T-cell (primary cell): ENCODE results near the gene REXO4. TPM values are rescaled to one million over a fixed set of nuclear protein-coding genes. Genes with fewer than 3 reads are reported as not detected.

Experiments
- ATAC-seq, 4 experiments: fragments of 200-7000 bp in 3 of 4; fragments of 150-1000 bp in 1 of 4; cut with Tn5 transposase; replicated peaks in 1 of 4; 1 replicate in 3 of 4; 2 replicates in 1 of 4; pipeline ENCODE4 v1.10.0; 2021; ENCODE audit warnings: moderate library complexity in 3 of 4, mild to moderate bottlenecking in 2 of 4, moderate number of reproducible peaks in 1 of 4
- CTCF ChIA-PET, 2 donors: fragments of 300-600 bp; sonication (Branson Sonifier 250); formaldehyde crosslinking; loops; one replicate each; lab custom pipeline; 2022; ENCODE audit warnings: antibody characterized with exemption in 2 of 2; lab: Charles Lee
- POLR2A ChIA-PET, 2 donors: fragments of 300-600 bp; sonication (Branson Sonifier 250); formaldehyde crosslinking; loops; one replicate each; lab custom pipeline; 2022; ENCODE audit warnings: antibody characterized with exemption in 2 of 2; lab: Charles Lee
- DNase-seq, 35 experiments: peaks; one replicate each; pipeline versions ENCODE4 v3.0.0 to v3.0.0-alpha.2; 2013 to 2023
- H3K27ac ChIP-seq: one replicate; pipeline ENCODE4 v1.5.1; 2013; ENCODE audit warnings: low read length
- H3K27me3 ChIP-seq, 2 experiments: replicated peaks in 1 of 2; 1 replicate in 1 of 2; 2 replicates in 1 of 2; pipeline versions ENCODE4 v1.6.1 to v1.7.0; 2013; ENCODE audit warnings: low read length in 1 of 2, mixed read lengths in 1 of 2; ENCODE audit not compliant: control insufficient read depth in 2 of 2, insufficient read depth in 2 of 2; ENCODE audit errors: extremely low read depth in 1 of 2
- H3K36me3 ChIP-seq, 2 donors: 1 replicate in 1 of 2; 2 replicates in 1 of 2; pipeline versions ENCODE4 v1.6.1 to v1.7.0; 2013; ENCODE audit warnings: low read length in 1 of 2; ENCODE audit not compliant: control insufficient read depth in 2 of 2, insufficient read depth in 1 of 2; ENCODE audit errors: extremely low read depth in 1 of 2
- H3K4me1 ChIP-seq, 2 experiments: 1 replicate in 1 of 2; 2 replicates in 1 of 2; pipeline versions ENCODE4 v1.6.1 to v1.7.0; 2013; ENCODE audit warnings: low read length in 2 of 2, mixed read lengths in 1 of 2; ENCODE audit not compliant: insufficient read depth in 2 of 2, control insufficient read depth in 1 of 2; ENCODE audit errors: extremely low read depth in 1 of 2
- H3K4me3 ChIP-seq, 2 donors: 1 replicate in 1 of 2; 2 replicates in 1 of 2; pipeline versions ENCODE4 v1.5.1 to v1.7.0; 2013; ENCODE audit warnings: mild to moderate bottlenecking in 2 of 2, low read length in 1 of 2, moderate library complexity in 1 of 2; ENCODE audit not compliant: control insufficient read depth in 1 of 2; ENCODE audit errors: extremely low read depth in 1 of 2
- H3K9me3 ChIP-seq: 2 replicates; pipeline ENCODE4 v1.7.0; 2013
- H3K27ac Mint-ChIP-seq, 2 donors: one replicate each; pipeline ENCODE4 v1.8.0; 2020 to 2021; ENCODE audit warnings: mild to moderate bottlenecking in 2 of 2, mixed read lengths in 2 of 2
- H3K27me3 Mint-ChIP-seq, 2 donors: one replicate each; pipeline ENCODE4 v1.8.0; 2021 to 2022; ENCODE audit warnings: mixed read lengths in 2 of 2
- H3K36me3 Mint-ChIP-seq: one replicate; pipeline ENCODE4 v1.8.0; 2021; ENCODE audit warnings: mixed read lengths
- H3K4me1 Mint-ChIP-seq, 3 donors: one replicate each; pipeline ENCODE4 v1.8.0; 2020 to 2022; ENCODE audit warnings: mixed read lengths in 3 of 3, mild to moderate bottlenecking in 1 of 3
- H3K4me3 Mint-ChIP-seq, 3 donors: one replicate each; pipeline ENCODE4 v1.8.0; 2020 to 2022; ENCODE audit warnings: mild to moderate bottlenecking in 3 of 3, mixed read lengths in 3 of 3, moderate library complexity in 3 of 3
- H3K9me3 Mint-ChIP-seq, 3 donors: one replicate each; pipeline ENCODE4 v1.8.0; 2020 to 2022; ENCODE audit warnings: mixed read lengths in 3 of 3
- WGBS: methylation state at CpG from one replicate; pipeline ENCODE4 v1.1.5; 2013; ENCODE audit warnings: missing lambda C conversion rate; ENCODE audit not compliant: insufficient coverage; 5-methylcytosine and 5-hydroxymethylcytosine counted together
- total RNA-seq, 35 experiments: library from RNA in 6 of 35; stranded (reverse) in 6 of 35; fragments of 120-200 nt in 1 of 35; gene quantifications; one replicate each; pipeline versions ENCODE4 v1.2.1 to v1.2.4 and lab custom pipeline; 2013 to 2026

Gene REXO4
- total RNA-seq, 5 donors from 2014 or later (not counting 1 experiment from before 2014, with no cell fraction given) = 23.6 to 44.5 (median 34.9) TPM

- H3K9me3 Mint-ChIP-seq = no peaks in the 10 kb centered on the region
- ChIA-PET CTCF (no interaction called here), POLR2A (no interaction called here)
- H3K4me3 Mint-ChIP-seq = peak overlapping the region; percentile 52 to 57 (median 52)
- Histone ChIP-seq H3K4me1 (peaks cover 2 to 13% of the 10 kb centered on the region in 2 experiments), H3K4me3 (no peak overlapping the region), H3K9me3 (no peaks in the 10 kb centered on the region), H3K36me3 (no peaks in the 10 kb centered on the region), H3K27me3 (peaks cover 0 to 59% of the 10 kb centered on the region in 2 experiments), H3K27ac (no peak overlapping the region)
- peak overlapping the region in 1 of 2 donors; percentile 31 for H3K27ac Mint-ChIP-seq
- H3K4me1 Mint-ChIP-seq = peaks cover 0 to 11% (median 5%) of the 10 kb centered on the region in 3 donors
- no peaks in the 10 kb centered on the region for H3K36me3 Mint-ChIP-seq
- no peak for DNase-seq
- WGBS = 67% methylated on average over 8 of the region's 10 CpGs
- peaks cover 23 to 43% of the 10 kb centered on the region in 2 donors for H3K27me3 Mint-ChIP-seq
- no peak for ATAC-seq
These were observed 10.0 kb upstream of the REXO4 start for GRCh38 chr9:133427658-133428348.

GRCh38 chr9:133426011-133426410 lies 8.2 kb upstream of the REXO4 start:
- no peak overlapping the region for H3K27ac Mint-ChIP-seq

DNA sequence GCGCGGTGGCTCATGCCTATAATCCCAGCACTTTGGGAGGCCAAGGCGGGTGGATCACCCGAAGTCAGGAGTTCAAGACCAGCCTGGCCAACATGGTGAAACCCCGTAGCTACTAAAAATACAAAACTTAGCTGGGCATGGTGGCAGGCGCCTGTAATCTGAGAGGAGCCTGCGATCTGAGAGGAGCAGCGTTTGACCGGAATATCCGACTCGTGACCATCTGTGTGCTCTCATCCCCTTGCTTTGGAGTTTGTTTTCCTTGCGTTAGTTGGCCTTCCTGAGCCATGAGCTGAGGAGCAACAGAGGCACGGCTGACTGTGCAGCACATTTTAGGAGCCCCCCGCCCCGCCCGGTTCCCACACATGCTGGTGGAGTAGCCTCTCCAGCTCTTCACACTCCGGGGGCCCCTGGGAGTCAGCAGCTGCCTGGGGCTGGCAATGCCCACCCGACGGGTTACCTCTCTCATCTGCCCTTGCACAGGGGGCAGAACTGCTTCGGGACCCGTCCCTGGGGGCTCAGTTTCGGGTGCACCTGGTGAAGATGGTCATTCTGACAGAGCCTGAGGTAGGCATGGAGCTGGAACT lies 7.3 kb upstream of the REXO4 start:
- Histone ChIP-seq H3K27ac (no peak overlapping the region), H3K4me1 (peaks cover 2 to 21% of the 10 kb centered on the region in 2 experiments), H3K4me3 (no peak overlapping the region), H3K36me3 (no peaks in the 10 kb centered on the region), H3K27me3 (peaks cover 0 to 52% of the 10 kb centered on the region in 2 experiments), H3K9me3 (no peaks in the 10 kb centered on the region)
- ATAC-seq = no peak
- Mint-ChIP-seq H3K36me3 (no peaks in the 10 kb centered on the region), H3K27me3 (peaks cover 21 to 39% of the 10 kb centered on the region in 2 donors), H3K4me1 (peaks cover 0 to 19% (median 8%) of the 10 kb centered on the region in 3 donors), H3K9me3 (no peaks in the 10 kb centered on the region), H3K27ac (no peak overlapping the region), H3K4me3 (no peak overlapping the region)
- ChIA-PET POLR2A (no interaction called here), CTCF (interaction anchor here in 1 of 2 donors (0.6 kb wide), 1 partner anchor 240 kb away, joined by 7 read pairs; no protein-coding TSS in a partner anchor)
- WGBS = 85% methylated on average over 20 of the region's 22 CpGs
- DNase-seq = no peak

More at GRCh38 chr9:133426011-133426410, 8.2 kb upstream of the REXO4 start:
- ChIA-PET POLR2A (no interaction called here), CTCF (interaction anchor here in 1 of 2 donors (0.6 kb wide), 1 partner anchor 241 kb away, joined by 7 read pairs; no protein-coding TSS in a partner anchor)
- 80% methylated on average over 11 of the region's 11 CpGs for WGBS
- ATAC-seq = no peak
- peaks cover 23 to 42% of the 10 kb centered on the region in 2 donors for H3K27me3 Mint-ChIP-seq
- H3K4me3 Mint-ChIP-seq = no peak overlapping the region
- Histone ChIP-seq H3K27ac (no peak overlapping the region), H3K4me1 (peaks cover 2 to 21% of the 10 kb centered on the region in 2 experiments), H3K27me3 (peaks cover 0 to 55% of the 10 kb centered on the region in 2 experiments), H3K36me3 (no peaks in the 10 kb centered on the region), H3K9me3 (no peaks in the 10 kb centered on the region), H3K4me3 (no peak overlapping the region)
- DNase-seq = no peak
- no peaks in the 10 kb centered on the region for H3K36me3 Mint-ChIP-seq
- no peaks in the 10 kb centered on the region for H3K9me3 Mint-ChIP-seq
- peaks cover 0 to 17% (median 5%) of the 10 kb centered on the region in 3 donors for H3K4me1 Mint-ChIP-seq

DNA sequence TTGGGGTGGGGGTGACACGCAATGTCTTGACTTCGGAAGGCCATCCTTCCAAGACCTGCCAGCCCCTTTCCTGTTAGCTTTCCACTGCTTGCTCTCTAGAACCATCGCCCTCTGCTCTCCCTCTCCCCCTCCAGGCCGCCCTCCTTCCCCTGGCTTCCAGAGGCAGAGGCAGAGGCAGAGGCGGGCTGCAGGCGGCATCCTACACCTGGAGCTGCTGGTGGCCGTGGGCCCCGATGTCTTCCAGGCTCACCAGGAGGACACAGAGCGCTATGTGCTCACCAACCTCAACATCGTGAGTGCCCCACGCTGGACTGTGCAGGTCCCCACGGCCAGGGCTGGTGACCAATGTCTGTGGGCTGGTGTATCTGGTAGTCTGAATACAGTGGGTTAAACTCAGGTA lies 6.4 kb upstream of the REXO4 start:
- 100% methylated on average over 3 of the region's 12 CpGs for WGBS
- ATAC-seq = no peak
- H3K27me3 ChIP-seq = peaks cover 0 to 43% of the 10 kb centered on the region in 2 experiments

GRCh38 chr9:133423216-133423615 lies 5.4 kb upstream of the REXO4 start:
- Mint-ChIP-seq H3K27ac (no peak overlapping the region), H3K36me3 (no peaks in the 10 kb centered on the region), H3K4me3 (no peak overlapping the region), H3K9me3 (no peaks in the 10 kb centered on the region), H3K27me3 (peaks cover 20 to 37% of the 10 kb centered on the region in 2 donors), H3K4me1 (peaks cover 12 to 28% (median 16%) of the 10 kb centered on the region in 3 donors)
- no peak for ATAC-seq
- H3K27me3 ChIP-seq = peaks cover 0 to 38% of the 10 kb centered on the region in 2 experiments
- WGBS = 90% methylated on average over 2 of the region's 3 CpGs
- no peak overlapping the region for H3K27ac ChIP-seq
- no peak overlapping the region for H3K4me3 ChIP-seq
- no peaks in the 10 kb centered on the region for H3K36me3 ChIP-seq
- peaks cover 2 to 20% of the 10 kb centered on the region in 2 experiments for H3K4me1 ChIP-seq
- H3K9me3 ChIP-seq = no peaks in the 10 kb centered on the region
- no peak for DNase-seq
- CTCF ChIA-PET = no interaction called here
- POLR2A ChIA-PET = no interaction called here

More for the DNA sequence above, 6.4 kb upstream of the REXO4 start:
- DNase-seq = no peak
- Histone ChIP-seq H3K9me3 (no peaks in the 10 kb centered on the region), H3K27ac (no peak overlapping the region), H3K4me1 (peaks cover 2 to 18% of the 10 kb centered on the region in 2 experiments), H3K36me3 (no peaks in the 10 kb centered on the region), H3K4me3 (no peak overlapping the region)
- POLR2A ChIA-PET = no interaction called here
- H3K27ac Mint-ChIP-seq = no peak overlapping the region
- H3K36me3 Mint-ChIP-seq = no peaks in the 10 kb centered on the region
- CTCF ChIA-PET = no interaction called here
- H3K4me3 Mint-ChIP-seq = no peak overlapping the region
- no peaks in the 10 kb centered on the region for H3K9me3 Mint-ChIP-seq
- H3K4me1 Mint-ChIP-seq = peaks cover 2 to 19% (median 10%) of the 10 kb centered on the region in 3 donors
- peaks cover 20 to 37% of the 10 kb centered on the region in 2 donors for H3K27me3 Mint-ChIP-seq

- ChIA-PET CTCF (no interaction called here), POLR2A (no interaction called here)
- no peak within 1 kb of the TSS for H3K4me3 ChIP-seq
- Mint-ChIP-seq H3K4me3 (no peak within 1 kb of the TSS), H3K9me3 (no peaks in the 10 kb centered on the region), H3K27ac (no peak within 1 kb of the TSS), H3K36me3 (no peaks in the 10 kb centered on the region), H3K4me1 (peaks cover 21 to 28% (median 26%) of the 10 kb centered on the region in 3 donors), H3K27me3 (peaks cover 12 to 23% of the 10 kb centered on the region in 2 donors)
- H3K4me1 ChIP-seq = peaks cover 0 to 21% of the 10 kb centered on the region in 2 experiments
- H3K9me3 ChIP-seq = no peaks in the 10 kb centered on the region
- peaks cover 0 to 27% of the 10 kb centered on the region in 2 experiments for H3K27me3 ChIP-seq
- 58% methylated on average over 16 of the region's 23 CpGs for WGBS
- H3K36me3 ChIP-seq = no peaks in the 10 kb centered on the region
- no peak within 1 kb of the TSS for H3K27ac ChIP-seq
- no peak for ATAC-seq
- peak in 7 of 35 experiments; percentile 5 to 54 (median 8) for DNase-seq
These were observed 4.1 kb upstream of the REXO4 start, which contains the start of gene ADAMTS13 for GRCh38 chr9:133421615-133422542. ADAMTS13 (plus strand) TSS chr9:133422367; CDS start chr9:133422444, 77 bp downstream.
